WI38 (cell line): Measurements from ENCODE around the gene DNM1.

Source experiments
- H3K4me3 ChIP-seq: 2 replicates; pipeline ENCODE4 v1.5.1; 2011; ENCODE audit warnings: low read depth, mild to moderate bottlenecking, control low read depth, low read length
- CTCF ChIP-seq: IDR thresholded peaks from 2 replicates; pipeline ENCODE4 v1.5.1; 2012; ENCODE audit warnings: low read depth, mild to moderate bottlenecking, control low read depth, low read length

DNM1 gene

DNA sequence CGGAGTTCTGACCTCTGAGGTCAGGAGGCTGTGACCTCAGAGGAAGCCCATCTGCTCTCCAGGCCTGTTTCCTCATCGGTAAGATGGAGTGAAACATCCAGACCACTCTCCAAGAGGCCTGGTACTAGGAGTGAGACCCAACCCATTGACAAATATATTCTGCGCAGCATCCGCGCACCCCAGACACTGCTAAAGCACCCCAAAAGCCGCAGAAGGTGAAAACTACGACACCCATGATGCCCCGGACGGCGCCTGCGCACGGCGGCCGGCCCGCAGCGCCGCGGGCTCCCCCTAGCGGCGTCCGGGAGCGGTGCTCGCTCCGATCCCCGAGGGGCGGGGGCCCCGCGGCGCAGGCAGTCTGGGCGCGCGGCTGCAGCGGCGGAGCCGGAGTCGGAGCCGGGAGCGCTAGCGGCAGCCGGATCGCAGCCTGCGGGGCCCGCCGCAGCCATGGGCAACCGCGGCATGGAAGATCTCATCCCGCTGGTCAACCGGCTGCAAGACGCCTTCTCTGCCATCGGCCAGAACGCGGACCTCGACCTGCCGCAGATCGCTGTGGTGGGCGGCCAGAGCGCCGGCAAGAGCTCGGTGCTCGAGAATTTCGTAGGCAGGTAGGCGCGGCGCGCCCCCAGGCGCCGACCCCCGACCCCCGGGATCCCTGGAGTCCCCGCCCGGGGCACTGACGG is at the start of gene DNM1:
DNM1 (plus strand) TSS at position 356 of the 683 bp plus-strand sequence; CDS start at position 448, 92 bp downstream.
- peak; percentile 53 for TF ChIP-seq CTCF
- peak within 1 kb of the TSS; percentile 68 for H3K4me3 ChIP-seq

GRCh38 chr9:128153947-128154695 is 49.1 kb upstream of the DNM1 start:
- H3K4me3 ChIP-seq: no peak overlapping the region
- no peak for TF ChIP-seq CTCF

GRCh38 chr9:128155736-128156500 is 47.3 kb upstream of the DNM1 start:
- no peak for TF ChIP-seq CTCF

GRCh38 chr9:128159522-128159783 is 43.7 kb upstream of the DNM1 start:
- no peak for TF ChIP-seq CTCF
- peak overlapping the region; percentile 46 for H3K4me3 ChIP-seq

More at GRCh38 chr9:128155736-128156500, 47.3 kb upstream of the DNM1 start:
- no peak overlapping the region for H3K4me3 ChIP-seq

GRCh38 chr9:128159784-128160602 is 43.2 kb upstream of the DNM1 start, which contains the start of gene BBLN:
BBLN (plus strand) TSS chr9:128160265; CDS start chr9:128160408, 143 bp downstream.
- no peak for TF ChIP-seq CTCF
- peak within 1 kb of the TSS; percentile 88 for H3K4me3 ChIP-seq

DNA sequence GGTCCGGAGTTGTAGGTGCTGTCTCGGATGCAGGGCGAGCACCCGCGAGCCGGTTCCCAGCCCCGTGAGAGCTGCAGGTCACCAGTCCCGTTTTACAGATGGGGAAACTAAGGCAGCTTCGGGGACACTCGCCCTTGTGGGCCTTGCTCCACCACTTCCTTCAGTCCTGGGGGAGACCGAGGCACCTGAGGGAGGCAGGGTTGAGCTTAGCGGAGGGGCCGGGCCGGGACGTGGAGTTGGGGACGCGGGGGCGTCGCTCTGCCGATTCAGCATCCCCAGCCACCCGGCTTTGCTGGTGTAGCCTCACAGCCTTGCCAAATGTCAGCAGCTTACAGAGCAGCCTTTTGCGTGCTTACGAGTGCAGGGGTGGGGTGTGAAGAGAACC is 42.6 kb upstream of the DNM1 start:
- peak overlapping the region; percentile 88 for H3K4me3 ChIP-seq
- no peak for TF ChIP-seq CTCF
